ENCODE results near the gene EXOG.

The EXOG gene

DNA sequence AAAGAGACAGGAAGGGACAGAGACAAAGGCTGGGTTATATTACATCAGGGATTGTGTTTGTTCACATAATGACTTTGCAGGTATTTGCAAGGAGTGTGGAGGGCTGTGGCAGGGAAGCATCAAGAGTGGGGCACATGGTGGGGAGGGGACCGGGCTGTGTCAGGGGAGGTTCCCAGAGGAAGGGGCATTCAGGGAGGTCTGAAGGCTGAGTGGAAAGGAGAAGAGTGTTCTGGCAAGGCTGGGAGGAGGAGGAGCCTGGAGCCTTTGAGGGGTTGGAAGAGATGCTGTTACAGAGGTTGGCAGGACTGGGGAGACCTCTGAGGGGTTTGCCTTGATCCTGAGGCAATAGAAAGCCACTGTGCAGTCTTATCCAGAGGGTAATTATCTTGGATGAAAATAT, 49.4 kb downstream of the EXOG start:
- DNase-seq, result no peak

DNA sequence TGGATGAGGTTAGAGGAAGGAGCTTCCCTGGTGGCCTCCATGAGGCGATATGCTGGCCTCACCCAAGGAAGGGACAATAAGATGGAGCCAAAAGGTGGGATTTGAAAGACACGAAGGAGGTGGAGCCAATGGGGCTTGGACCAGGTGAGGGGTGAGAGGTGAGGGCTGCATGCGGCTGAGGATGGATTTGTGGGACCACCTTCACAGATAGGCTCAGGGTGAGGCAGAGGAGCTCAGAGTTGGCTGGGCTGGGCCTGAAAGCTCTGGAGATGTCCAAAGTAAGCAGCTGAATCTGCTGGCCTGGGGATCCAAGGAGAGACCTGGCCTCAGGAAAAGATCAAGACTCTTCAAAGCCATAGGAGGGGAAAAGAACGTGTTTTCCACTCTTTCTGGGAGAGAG, 49.8 kb downstream of the EXOG start:
- DNase-seq, result no peak

DNA sequence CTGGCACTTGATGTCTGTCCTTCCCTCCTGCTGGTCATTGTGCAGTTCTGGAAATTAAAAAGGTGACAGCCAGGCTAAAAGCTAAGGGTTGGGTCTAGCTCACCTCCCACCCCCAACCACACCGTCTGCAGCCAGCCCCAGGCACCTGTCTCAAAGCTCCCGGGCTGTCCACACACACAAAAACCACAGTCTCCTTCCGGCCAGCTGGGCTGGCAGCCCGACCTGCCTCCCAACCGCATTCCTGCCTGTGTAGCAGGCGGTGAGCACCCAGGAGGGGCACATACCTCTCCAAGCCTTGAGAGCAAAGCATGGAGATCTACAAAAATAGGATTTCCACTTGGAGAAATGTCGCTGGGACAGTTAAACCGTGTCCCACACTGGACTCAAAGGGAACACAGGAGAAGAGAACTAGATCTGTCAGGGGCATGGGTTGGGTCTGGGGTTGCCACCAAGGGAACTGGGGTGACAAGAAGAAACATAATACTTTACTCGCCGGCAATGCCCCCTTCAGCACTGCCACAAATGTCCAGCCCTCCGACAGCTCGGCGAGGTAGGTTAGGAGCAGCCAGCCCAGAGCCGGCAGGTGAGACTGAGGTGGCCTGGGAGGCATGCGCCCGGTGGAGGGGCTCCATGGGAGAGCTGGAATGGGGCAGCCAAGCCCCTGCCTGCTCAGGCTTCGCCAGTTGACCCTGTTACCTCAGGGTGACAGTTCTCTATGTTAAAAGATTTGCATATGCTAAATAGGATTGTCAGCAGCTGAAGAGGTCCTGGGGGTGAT, 52.2 kb downstream of the EXOG start:
- DNase-seq, result no peak

DNA sequence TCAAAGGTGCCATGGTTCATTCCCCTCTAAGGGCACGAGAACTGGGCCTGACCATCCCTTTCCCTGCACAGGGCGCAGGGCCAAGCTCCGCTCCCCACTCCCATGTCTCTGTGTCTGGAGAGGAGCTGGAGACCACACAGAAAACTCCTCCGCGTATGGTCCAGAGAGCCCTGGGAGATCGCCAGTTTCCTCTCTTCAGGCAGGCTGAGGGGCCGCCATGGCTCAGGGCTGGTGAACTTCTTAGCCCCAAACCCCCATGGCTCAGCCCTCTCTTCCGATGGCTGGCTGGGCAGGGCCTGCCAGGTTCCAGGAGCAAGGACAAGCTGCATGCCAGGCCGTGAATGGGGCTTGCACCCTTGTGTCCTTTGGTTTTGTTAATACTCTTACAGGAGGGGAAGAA, 52.9 kb downstream of the EXOG start:
- DNase-seq, result no peak

DNA sequence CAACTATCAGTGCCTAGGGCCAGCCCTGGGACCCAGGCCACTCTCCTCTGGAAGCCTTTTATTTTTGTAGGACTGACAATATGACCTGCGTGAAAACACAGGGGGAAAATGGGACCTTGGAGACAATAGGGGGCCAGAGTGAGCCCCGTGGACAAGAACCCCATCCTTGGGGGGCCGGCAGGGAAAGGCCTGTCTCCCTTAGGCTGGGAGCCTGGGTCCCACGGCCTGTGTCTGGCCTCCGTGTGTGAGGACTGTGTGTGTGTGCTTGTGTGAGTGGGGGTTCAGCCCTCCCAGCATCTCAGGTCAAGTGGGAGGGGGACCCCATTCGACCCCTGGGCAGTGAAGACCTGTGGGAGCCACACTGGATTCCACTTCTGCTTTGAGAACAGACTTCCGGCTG, 53.3 kb downstream of the EXOG start:
- no peak for DNase-seq

DNA sequence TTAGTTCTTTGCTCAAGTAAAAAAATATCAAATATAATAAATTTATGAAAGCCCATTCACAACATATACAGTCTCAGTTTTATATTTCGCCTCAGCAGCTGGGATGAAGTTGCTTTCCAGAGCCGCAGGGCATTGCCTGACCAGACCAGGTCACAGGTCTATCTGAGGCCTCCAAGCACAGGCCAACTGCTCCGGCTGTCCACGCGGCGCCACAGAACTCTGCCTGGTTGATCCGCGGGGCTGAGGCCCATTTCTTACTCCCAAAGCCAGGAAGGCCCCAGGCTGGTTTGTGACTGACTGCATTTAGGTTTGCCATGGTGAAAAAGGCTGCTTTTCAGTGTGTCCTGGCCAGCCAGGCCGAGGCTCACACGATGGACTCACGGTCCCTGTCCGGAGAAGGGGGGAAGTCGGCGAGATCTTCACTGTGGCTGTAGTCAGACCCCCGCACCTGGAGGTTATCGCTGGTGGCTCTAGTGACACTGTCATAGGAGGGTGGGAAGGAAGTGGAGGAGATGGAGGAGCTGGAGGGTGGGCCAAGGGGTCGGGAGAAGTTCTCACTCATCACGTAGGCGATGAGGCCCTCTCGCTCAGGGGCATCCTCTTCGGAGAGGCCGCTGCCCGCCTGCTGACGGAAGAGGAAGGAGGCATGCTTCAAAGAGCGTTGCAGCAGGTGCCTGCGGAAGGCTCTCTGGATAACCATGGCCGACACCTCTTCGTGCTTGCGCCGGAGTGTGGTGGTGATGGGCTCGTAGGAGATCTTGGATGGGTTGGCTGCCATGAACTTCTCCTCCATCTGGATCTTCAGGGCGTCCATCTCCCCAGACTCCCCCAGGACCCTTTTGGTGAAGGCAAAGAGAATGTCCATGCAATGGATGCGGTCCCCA, 54.1 kb downstream of the EXOG start:
- no peak for DNase-seq

DNA sequence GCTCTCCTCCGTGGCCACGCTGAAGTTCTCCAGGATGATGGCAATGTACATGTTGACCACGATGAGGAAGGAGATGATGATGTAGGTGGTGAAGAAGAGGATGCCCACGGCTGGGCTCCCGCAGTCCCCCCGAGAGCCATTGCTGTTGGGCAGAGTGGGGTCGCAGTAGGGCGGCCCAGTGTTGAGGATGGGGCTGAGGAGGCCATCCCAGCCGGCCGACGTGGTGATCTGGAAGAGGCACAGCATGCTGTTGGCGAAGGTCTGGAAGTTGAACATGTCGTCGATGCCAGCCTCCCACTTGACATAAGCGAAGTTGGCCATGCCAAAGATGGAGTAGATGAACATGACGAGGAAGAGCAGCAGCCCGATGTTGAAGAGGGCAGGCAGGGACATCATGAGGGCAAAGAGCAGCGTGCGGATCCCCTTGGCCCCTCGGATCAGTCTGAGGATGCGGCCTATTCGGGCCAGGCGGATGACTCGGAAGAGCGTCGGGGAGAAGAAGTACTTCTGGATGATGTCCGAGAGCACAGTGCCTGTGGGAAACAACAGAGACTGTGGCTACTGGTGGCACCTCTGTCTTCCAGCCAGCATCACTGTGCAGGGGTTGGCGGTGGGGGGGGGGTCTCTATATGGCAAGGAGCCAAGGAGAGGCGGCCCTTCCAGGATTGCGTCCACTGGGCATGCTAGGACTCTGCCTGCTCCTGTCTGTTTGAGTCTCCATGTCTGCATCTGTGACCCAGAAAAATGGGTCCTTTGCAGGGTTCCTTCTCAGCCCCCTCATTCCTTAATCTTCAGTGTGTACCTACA, 55.1 kb downstream of the EXOG start:
- no peak for DNase-seq

DNA sequence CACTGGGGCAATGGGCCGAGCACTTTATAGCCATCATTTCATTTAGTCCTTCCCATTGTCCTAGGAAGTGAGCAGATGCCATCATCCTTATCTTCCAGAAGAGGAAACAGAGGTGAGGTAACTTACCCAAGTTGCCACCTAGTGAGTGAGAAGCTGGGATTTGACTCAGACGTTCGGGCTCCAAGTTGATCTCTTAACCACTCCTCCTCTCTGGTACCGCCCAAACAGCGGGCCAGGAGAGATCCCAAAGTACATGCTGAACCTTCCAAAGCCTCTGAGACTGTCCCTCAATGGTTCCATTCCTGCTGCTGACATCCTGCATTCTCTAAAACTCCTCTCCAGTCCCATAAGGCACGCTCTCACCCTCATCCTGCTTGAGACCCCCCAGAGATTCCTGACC, 56.2 kb downstream of the EXOG start:
- DNase-seq, result no peak

DNA sequence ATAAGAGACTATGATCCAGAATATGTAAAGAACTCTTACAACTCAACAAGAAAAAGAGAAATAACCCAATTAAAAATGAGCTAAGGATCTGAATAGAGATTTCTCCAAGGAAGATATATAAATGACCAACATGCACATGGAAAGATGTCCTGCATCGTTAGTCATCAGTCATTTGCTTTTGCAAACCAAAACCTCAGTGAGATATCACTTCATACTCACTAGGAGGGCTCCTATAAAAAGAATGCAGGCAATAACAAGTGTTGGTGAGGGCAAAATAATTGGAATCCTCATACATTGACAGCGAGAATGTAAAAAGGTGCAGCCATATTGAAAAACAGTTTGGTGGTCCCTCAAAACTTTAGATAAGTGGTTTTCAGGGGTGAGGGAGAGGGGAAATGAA, 56.9 kb downstream of the EXOG start:
- no peak for DNase-seq

DNA sequence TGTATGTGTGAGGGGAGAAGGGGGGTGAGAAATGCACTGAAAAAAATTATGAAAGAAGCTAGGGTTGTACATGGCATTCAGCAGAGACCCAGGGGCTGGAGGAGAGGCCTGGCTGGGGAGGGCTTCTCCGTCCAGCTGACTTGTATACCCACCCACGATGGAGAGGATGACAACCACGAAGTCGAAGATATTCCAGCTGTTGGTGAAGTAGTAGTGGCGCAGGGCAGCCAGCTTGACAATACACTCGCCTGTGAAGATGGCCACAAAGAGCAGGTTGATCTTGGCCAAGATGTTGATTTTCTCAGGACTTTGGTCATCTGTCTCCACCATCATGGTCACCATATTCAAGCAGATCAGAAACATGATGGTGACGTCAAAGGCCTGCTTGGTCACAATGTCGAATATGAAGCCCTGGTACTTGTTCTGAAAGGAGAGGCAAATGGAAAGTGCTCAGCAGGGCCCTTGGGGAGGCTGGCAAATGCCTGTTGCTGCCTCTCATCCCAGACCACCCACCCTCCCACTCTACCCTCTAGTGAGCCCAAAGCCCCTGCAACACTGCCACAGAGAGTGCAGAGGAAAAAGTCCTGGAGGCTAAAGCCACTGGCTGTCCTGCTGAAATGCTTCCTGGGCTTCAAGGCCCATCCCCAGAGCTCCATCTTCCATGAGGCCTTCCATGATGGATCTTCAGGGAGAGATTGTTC, 58.1 kb downstream of the EXOG start:
- no peak for DNase-seq

DNA sequence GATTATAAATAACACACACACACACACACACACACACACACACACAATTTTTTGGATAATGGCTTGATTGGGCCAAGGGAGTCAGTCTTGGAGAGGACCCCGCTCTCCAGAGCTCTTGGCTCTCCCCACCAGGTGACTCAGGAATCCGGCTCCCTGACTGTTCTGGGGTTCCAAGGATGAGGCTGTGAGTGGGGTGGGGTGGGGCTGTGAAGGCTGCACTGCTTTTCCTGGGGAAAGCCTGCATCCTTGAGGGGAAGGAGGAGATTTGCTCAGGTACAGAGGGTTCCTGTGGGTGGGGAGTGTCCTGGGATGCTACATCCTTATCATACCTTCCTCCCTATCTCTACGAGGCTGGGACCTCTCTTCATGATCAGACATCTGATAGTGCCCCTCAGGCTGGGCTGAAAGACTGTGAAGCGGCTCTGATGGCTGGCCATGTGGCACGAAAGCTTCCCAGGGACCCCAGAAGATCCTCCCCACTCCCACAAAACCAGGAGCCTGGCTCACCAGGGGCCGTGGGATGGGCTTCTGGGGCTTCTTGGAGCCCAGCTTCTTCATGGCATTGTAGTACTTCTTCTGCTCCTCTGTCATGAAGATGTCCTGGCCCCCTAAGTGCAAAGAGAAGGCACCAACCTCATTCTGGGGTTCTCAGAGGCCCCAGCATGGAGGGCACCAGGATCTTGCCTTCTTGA, 59.2 kb downstream of the EXOG start:
- no peak for DNase-seq

DNA sequence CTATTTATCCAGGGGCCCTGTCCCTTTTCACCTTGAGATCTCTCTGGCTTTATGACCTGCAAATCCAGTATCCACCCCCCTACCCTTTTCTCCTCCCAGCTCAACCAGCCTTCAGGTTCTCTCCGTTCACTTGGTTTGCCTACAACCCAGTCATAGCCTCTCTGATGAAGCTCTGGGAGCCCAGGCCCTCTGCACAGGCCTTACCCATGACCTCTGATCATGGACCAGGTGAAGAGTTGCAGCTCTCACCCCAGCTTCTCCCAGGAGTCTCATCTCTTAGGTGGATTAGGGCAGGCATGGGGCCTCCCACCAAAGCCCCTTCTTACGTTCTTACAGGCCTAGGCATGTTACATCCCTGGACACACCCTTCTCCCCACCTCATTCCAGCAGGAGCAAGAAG, 59.8 kb downstream of the EXOG start:
- DNase-seq, result no peak

DNA sequence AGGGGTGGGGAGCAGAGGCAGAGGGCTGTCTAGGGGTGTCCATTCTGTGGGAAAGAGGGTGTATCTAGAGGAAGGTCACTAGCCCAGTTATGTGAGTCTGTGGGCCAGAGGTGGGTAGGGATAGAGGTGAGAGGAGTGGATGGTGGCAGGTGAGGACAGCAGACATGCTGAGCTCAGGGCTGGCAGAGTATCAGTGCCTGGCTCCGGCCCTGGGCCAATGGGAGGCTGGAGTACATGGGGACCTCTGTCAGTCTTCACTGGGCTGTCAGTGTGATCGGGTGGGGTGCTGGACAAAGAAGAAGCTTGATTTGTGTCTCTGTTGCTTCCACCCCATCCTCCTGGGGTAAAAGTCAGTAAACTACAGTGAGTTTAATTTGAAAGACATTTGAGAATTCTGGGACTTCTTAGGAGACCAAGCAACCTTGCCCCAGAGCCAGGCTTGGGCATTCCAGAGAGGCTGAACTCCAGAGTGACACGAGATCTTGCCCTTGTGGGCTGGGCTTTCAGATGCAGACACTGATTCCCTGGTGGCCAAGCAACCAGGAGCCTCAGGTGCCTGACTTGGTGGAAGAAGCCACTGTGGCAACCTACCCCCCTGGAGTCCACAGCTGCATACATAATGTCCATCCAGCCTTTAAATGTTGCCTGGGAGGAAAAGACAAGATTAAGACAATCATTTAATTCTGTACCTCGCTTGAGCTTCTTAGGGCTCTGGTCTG, 60.7 kb downstream of the EXOG start:
- DNase-seq, result no peak

DNA sequence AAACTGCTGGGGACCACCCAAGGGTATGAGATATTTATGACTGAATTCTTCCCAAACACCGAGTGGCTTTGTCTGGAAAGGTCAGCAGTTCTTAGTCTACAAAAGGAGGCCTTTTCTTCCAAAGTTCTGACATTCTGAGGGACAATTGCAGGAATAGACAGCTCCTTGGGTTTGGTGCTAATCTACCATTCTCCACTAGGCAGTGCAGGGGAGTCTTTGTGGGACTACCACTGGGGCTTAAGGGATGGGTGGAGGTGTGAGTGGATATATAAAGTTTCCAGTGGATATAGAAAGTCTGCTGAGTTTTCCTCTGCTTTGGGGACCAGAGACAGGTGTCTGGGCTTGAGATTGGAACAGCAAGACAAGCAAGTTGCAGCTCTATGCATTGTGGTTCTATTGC, 62.7 kb downstream of the EXOG start:
- no peak for DNase-seq

DNA sequence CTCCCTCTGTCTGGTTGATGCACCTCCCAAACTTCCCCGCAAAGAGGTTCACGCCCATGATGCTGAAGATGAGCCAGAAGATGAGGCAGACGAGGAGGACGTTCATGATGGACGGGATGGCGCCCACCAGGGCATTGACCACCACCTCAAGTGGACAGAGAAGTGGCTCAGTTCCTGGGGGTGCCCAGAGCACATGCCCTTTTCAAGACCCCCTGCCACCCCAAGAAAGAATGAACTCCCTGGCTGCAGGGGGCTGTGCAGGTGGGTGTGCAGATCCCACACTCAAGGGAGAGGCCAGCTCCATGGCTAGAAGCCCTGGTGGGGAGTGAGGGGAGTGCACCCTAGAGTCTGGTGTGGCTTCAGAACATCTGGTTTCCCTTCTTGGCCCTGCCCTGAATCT, 64.1 kb downstream of the EXOG start:
- DNase-seq, result no peak

DNA sequence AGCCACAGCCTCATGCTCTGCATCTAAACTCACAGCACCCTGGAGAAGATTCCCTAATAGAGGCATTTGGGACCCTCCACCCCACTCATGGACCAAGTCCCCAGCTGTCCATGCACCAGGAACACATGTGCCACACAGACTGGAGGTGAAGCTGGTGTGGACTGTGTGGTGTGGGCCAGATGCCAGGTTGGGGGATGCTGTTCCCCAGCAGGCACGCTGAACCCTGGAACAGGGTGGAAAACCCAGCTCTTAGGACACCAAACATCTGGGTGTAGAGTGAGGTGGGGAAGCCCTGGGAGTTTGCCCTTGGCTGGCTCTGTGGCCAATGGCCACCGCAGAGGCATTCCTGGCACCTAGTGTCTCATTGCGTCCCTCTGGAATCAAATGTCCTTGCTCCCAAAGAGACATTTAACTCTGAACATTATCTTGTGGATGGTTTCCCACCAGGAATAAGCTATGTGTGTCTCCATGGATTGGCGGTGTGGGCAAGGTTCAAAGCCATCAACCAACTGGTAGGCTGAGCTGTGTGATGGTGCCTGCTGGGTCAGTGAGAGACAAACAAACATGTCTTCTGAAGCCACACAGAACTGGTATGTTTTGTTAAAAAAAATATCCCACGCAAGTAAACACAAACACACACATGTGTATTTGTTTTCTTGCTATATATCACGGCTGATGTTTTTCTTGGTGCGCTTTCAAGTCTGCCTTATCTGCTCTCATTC, 65.0 kb downstream of the EXOG start:
- no peak for DNase-seq

DNA sequence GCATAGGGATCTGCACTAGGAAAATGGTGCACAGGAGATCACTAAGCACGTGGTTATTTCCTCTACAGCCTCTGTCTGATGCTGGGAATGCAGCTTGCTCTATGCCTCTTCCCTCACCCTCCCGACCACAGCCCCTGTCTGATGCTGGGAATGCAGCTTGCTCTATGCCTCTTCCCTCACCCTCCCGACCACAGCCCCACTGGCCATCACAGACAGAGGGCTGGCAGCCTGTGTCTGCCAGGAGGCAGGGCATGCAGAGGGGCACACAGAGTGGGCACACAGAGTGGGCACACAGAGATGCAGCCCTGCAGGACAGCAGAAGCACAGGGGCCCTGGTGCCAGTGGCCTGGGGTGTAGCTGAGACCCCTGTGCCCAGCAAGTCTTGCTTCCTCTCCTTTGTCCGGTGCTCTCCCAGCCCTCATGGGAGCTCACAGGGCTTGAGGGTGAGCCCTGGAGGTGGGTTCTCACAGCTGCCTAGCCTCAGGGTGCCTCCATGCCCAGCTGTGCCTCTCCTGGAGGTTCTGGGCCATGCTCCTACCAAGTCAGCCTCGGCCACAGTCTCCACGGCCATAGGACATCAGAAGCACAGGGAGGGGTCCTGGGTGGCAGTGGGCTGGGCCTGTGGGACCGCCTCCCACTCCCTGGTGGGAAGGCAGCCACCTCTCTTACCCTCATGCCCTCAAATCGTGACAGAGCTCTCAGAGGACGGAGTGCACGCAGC, 65.8 kb downstream of the EXOG start:
- no peak for DNase-seq

DNA sequence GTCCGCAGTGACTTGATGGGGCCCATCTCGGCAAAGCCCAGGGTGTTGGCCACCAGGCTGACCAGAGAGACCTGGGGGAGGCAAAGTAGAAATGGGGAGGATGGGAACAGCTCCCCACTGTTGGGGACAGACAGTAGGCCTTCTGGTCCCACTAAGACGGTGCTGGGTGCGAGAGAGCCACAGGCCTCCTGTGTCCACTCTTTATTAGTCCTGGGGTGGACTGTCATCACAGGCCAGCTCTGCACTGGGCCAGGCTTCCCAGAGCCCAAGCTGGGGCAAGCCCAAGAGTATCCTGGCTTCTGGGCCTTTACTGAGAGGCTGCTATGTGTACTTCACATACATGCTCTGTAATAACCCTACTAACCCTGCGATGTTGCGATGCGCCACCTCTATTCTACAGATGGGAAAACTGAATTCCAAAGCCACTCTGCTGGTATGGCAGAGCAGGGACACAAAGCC, 66.4 kb downstream of the EXOG start:
- DNase-seq, result no peak

All from amygdala (tissue), 56 donors.